Calu3 (cell line): ENCODE results near the gene TYRO3. TPM values are rescaled to one million over a fixed set of nuclear protein-coding genes. Genes with fewer than 3 reads are reported as not detected.

Source experiments
- Bru-seq: library from RNA; stranded (reverse); fragments of 400-500 nt; gene quantifications from one replicate; lab custom pipeline; 2021; lab: Mats Ljungman, UMichigan
- BruChase-seq, 2 experiments: library from RNA; stranded (reverse); fragments of 400-500 nt; gene quantifications; one replicate each; lab custom pipeline; 2021; lab: Mats Ljungman, UMichigan
- BruUV-seq: library from RNA; stranded (reverse); fragments of 400-500 nt; replicated peaks from 2 replicates; lab custom pipeline; 2021; lab: Mats Ljungman, UMichigan
- CTCF ChIA-PET: fragments of 300-600 bp; sonication (Branson Sonifier 250); formaldehyde crosslinking; loops from one replicate; lab custom pipeline; 2022; ENCODE audit warnings: antibody characterized with exemption; lab: Charles Lee
- DNase-seq: peaks from one replicate; pipeline ENCODE4 v3.0.0; 2022
- H3K27ac Mint-ChIP-seq: one replicate; pipeline ENCODE4 v1.8.0; 2022; ENCODE audit warnings: mixed read lengths; ENCODE audit not compliant: unreplicated experiment
- H3K27me3 Mint-ChIP-seq: one replicate; pipeline ENCODE4 v1.8.0; 2022; ENCODE audit warnings: mixed read lengths; ENCODE audit not compliant: unreplicated experiment
- H3K36me3 Mint-ChIP-seq: one replicate; pipeline ENCODE4 v1.8.0; 2022; ENCODE audit warnings: mild to moderate bottlenecking, moderate library complexity, mixed read lengths; ENCODE audit not compliant: insufficient read depth, unreplicated experiment
- H3K4me1 Mint-ChIP-seq: one replicate; pipeline ENCODE4 v1.8.0; 2022; ENCODE audit warnings: mild to moderate bottlenecking, low read depth, mixed read lengths; ENCODE audit not compliant: unreplicated experiment
- H3K4me3 Mint-ChIP-seq: one replicate; pipeline ENCODE4 v1.8.0; 2022; ENCODE audit warnings: mild to moderate bottlenecking, low read depth, moderate library complexity, mixed read lengths; ENCODE audit not compliant: unreplicated experiment
- H3K9me3 Mint-ChIP-seq: one replicate; pipeline ENCODE4 v1.8.0; 2022; ENCODE audit warnings: low read depth, mixed read lengths; ENCODE audit not compliant: unreplicated experiment
- CTCF ChIP-seq: fragments of 200-600 bp; IDR thresholded peaks from one replicate; pipeline ENCODE4 v1.8.0; 2022; ENCODE audit warnings: antibody characterized with exemption; ENCODE audit not compliant: unreplicated experiment
- intact Hi-C: fragments of 100-400 bp; cut with micrococcal nuclease; formaldehyde crosslinking; loops from one replicate; pipeline ENCODE4 v1.10.0; 2022; ENCODE audit not compliant: unreplicated experiment
- long read RNA-seq: library from polyadenylated mRNA; stranded (forward); transcript quantifications from one replicate; pipeline ENCODE4 v2.0.0, GENCODE V29; 2022
- total RNA-seq: library from RNA; stranded (reverse); gene quantifications from 2 replicates; pipeline ENCODE4 v1.2.3, GENCODE V29; 2022

The TYRO3 gene
- total RNA-seq (5.5 and 8.1 TPM in 2 replicates), Bru-seq, nascent RNA (percentile 24 among the genes with signal in this experiment), BruChase-seq, experiment 1, labeled RNA remaining after a 6-hour chase (percentile 33 among the genes with signal in this experiment), BruChase-seq, experiment 2, labeled RNA remaining after a 2-hour chase (percentile 32 among the genes with signal in this experiment)
- long read RNA-seq, full-length matches to known transcripts: 4 of 5 reads
- long read RNA-seq, partial matches to known transcripts: 1 of 5 reads
- long read RNA-seq, other reads (novel, unspliced or antisense): 0 of 5 reads

GRCh38 chr15:41558400-41559238, at the start of gene TYRO3:
TSS of gene TYRO3 (plus strand) at chr15:41559212. CDS start at chr15:41559258, 46 bp downstream.
- intact Hi-C loops: no loop called here
- Mint-ChIP-seq H3K27me3 (peaks cover 22% of the 10 kb centered on the region), H3K36me3 (peaks cover 15% of the 10 kb centered on the region), H3K9me3 (no peaks in the 10 kb centered on the region), H3K4me1 (no peaks in the 10 kb centered on the region), H3K27ac (peak within 1 kb of the TSS; percentile 66), H3K4me3 (peak within 1 kb of the TSS; percentile 77)
- BruUV-seq: no TSS peak
- peak; percentile 60 for DNase-seq
- CTCF ChIA-PET: interaction anchor here (0.6 to 1.3 kb wide), 3 partner anchors 10 to 93 kb away, joined by 3 to 4 read pairs (median 3); no protein-coding TSS in a partner anchor
- TF ChIP-seq CTCF: no peak

GRCh38 chr15:41510728-41511127, 48.3 kb upstream of the TYRO3 start:
- H3K4me1 Mint-ChIP-seq: no peaks in the 10 kb centered on the region
- no peak for TF ChIP-seq CTCF
- no TSS peak for BruUV-seq
- no peaks in the 10 kb centered on the region for H3K36me3 Mint-ChIP-seq
- intact Hi-C loops: no loop called here
- no peak overlapping the region for H3K4me3 Mint-ChIP-seq
- no peaks in the 10 kb centered on the region for H3K9me3 Mint-ChIP-seq
- DNase-seq: no peak
- H3K27me3 Mint-ChIP-seq: no peaks in the 10 kb centered on the region
- no peak overlapping the region for H3K27ac Mint-ChIP-seq
- CTCF ChIA-PET: no interaction called here

- Mint-ChIP-seq H3K9me3 (no peaks in the 10 kb centered on the region), H3K4me3 (peak overlapping the region; percentile 58), H3K27ac (no peak overlapping the region), H3K36me3 (peaks cover under 1% of the 10 kb centered on the region), H3K4me1 (no peaks in the 10 kb centered on the region), H3K27me3 (no peaks in the 10 kb centered on the region)
- no TSS peak for BruUV-seq
- TF ChIP-seq CTCF: no peak
- DNase-seq: peak; percentile 32
- CTCF ChIA-PET: no interaction called here
- intact Hi-C loops: no loop called here
These were observed 47.6 kb upstream of the TYRO3 start for GRCh38 chr15:41511331-41511898.

- CTCF ChIA-PET: no interaction called here
- no TSS peak for BruUV-seq
- Mint-ChIP-seq H3K4me1 (no peaks in the 10 kb centered on the region), H3K27me3 (no peaks in the 10 kb centered on the region), H3K27ac (no peak overlapping the region), H3K9me3 (no peaks in the 10 kb centered on the region), H3K36me3 (peaks cover 6% of the 10 kb centered on the region), H3K4me3 (peak overlapping the region; percentile 58)
- no peak for TF ChIP-seq CTCF
- no peak for DNase-seq
- intact Hi-C loops: no loop called here
These were observed 47.1 kb upstream of the TYRO3 start for GRCh38 chr15:41511899-41512369.
